ENCODE measurements around the gene CDH4.

Gene CDH4

DNA sequence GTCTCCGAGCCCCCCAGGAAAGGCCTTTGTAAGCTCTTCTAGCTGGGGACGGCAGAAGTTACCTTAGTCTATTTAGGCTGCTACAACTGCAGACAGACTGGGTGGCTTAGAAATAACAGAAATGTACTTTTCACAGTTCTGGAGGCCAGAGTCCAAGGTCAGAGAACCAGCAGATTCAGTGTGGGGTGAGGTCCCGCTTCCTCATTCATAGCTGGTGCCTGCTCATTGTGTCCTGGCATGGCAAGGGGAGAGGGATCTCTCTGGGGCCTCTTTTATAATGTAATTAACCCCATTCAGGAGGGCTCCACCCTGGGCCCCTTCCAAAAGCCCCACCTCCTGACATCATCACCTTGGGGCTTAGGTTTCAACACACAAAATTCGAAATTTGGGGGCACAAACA, 315.1 kb downstream of the CDH4 start:
- no peak for DNase-seq

- DNase-seq, result no peak
Measured at GRCh38 chr20:61569825-61570224, 317.8 kb downstream of the CDH4 start.

DNA sequence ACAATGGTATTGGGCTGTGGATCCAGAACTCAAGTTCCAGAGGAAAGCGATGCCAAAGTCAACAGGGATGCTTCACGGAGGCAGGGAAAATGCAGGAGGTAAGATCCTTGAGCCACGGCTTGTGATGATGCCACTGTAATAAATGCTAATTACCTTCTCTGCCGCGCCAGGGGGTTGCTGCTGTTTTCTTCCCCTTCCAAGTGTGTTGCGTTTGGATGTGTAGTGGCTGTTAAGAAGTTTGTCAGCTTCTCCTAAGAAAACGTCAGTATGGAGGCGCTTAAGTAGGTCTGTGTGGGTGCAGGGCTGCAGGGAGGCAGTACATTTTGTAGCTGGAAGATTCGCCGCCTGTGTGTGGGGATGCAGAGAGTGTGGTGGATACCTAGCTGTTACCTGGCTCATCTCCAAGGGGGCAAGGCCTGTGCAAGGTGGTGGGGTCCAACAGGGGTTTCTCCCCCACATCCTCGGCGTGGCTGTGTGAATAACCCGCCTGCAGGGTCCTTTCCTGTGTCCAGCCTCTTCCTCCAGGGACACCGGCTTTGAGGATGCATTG, 318.7 kb downstream of the CDH4 start:
- no peak for DNase-seq

DNA sequence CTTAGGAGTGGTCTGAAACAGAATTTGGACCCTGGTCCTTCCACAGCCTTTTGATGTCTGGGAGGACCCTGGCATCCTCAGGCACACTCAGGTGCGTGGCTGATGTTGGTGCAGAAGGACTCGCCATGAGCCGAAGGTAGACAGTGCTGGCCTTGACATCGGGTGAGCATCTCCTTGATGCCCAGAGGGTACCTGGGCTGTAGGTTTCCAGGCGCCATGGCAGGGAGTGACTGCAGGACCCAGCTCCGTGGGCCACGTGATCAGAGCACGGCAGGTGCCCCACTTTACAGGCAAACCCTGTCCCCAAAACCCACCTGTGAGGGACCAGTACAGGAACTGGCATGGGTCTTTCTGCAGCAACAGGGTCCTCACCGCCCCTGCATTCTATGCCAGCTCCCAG, 319.2 kb downstream of the CDH4 start:
- no peak for DNase-seq

- DNase-seq, result no peak
Measured at GRCh38 chr20:61571916-61572711, 320.1 kb downstream of the CDH4 start.

GRCh38 chr20:61572789-61573188, 320.7 kb downstream of the CDH4 start:
- no peak for DNase-seq

DNA sequence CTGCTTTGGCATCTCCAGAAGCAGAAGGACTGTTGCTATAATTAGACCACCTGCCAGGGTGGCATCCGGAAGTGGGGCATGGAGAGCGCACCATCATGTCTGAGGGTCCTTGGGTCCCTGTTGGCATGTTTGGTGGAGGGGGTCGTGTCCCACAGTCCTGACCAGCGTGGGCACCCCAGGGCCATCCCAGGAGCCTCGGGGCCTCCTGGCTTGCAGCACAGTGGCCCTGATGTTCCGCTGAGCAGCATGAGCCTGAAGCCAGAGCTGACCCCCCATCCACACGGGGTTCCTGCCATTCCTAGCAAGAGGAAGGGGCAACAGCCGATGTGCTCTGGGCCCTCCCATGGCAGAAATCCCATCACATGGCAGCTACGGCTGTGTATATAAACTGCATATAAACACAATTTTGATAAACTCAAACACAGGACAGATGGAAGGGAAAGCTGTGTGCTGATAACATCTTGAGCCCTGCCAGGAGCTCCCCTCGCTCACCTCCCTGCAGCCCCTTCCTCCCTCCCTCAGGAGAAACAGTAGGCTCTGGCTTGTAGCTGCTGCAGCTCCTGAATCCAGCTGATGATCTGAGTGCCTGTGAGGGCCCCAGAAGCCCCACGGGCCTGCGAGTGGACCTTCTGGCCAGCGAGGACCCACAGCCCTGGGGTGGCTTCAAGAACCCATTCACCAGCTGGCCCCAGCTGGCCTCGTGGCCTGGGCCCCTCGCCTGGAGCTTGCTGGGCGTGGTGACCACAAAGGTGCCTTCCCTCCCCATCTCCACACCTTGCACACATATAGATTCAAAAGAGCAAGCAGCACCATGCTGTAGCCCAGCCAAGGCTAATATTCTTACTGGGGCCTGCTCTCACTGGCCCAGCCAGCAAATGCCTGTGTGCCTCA, 321.6 kb downstream of the CDH4 start:
- no peak for DNase-seq

DNA sequence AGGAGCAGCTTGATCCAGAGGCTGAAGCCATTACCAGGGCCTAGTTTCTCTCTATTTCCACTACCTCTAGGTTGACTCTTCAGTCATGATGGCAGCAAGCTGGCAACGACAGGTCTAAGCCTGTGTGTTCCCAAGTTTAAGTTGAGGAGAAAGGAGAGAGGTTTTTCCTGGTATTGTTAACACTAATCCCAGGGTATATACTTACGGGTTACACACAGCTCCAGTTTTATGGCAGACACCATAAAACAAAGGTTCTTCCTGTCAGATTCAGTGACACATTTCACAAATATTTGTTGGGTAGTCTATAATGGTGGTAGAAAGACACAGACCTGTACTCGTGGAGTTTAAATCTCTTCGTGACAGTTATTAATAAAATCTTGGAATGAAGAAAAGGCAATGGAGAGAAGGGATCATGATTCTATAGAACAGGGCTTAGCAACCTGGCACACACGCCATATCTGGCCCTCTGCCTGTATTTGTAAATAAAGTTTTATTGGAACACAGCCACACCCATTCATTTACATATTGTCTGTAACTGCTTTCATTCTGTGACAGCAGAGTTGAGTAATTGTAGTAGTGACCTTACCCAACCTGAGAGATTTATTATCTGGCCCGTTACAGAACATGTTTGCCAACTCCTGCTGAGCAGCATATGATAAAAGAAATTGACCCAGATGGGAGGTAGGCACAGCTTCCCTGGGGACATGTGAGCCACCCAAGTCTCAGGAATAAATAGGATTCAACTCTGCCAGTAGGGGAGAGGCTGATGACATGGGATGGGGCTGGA, 323.3 kb downstream of the CDH4 start:
- DNase-seq, result no peak

DNA sequence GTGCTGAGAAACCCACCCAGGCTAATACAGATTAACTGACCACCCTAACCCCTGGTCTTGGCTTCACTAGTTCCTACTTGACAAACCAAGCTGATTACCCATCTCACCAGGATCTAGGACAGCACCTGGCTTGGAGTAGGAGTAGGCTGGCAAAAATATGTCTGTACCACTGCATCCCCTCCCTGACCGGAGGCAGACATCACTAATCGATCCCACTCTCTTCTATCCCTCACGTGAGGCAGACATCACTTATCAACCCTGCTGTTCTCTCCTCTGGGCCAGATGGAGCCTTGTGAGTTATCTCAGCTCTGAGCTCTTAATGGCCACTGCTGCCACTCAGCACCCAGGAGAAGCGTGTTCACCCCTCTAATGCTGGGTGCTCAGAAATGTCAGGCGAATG, 324.3 kb downstream of the CDH4 start:
- DNase-seq, result no peak

GRCh38 chr20:61577065-61577464, 325.0 kb downstream of the CDH4 start:
- DNase-seq, result no peak

GRCh38 chr20:61579908-61580307, 327.8 kb downstream of the CDH4 start:
- no peak for DNase-seq

DNA sequence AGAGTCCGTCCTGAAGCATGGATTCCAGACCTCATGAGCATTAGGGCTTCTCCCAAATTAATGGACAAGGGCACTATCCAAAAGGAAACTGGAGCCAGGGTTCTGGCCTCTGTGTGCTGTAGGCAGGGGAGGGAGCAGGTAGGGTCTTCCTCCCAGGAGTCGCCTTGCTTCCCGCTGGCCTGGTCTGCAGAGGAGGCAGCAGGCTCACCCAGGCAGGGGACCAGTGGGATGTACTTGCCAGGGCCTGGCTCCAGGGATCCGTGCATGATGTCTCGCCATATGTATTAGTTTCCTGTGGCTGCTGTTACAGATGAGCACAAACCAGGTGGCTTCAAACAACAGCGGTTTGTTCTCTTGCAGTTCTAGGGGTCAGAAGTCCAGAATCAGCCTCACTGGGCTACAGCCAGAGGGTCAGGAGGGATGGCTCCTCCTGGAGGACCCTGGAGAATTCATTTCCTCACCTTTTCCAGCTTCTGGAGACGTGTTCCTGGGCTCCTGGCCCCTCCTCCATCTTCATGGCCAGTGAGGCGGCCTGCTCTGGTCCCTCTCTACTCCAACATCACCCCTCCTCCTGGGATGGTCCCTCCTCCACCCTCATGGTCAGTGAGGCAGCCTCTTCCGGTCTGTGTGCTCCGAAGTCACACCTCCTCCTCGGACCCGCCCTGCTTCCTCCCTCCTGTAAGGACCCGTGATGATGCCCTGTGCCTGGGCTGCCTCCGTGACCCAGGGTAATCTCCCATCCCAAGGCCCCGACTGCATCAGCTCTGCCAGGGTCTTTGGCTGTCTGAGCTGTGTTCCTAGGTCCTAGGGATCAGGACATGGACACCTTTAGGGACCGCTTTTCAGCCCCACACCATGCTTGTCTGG, 329.1 kb downstream of the CDH4 start:
- DNase-seq, result no peak

DNA sequence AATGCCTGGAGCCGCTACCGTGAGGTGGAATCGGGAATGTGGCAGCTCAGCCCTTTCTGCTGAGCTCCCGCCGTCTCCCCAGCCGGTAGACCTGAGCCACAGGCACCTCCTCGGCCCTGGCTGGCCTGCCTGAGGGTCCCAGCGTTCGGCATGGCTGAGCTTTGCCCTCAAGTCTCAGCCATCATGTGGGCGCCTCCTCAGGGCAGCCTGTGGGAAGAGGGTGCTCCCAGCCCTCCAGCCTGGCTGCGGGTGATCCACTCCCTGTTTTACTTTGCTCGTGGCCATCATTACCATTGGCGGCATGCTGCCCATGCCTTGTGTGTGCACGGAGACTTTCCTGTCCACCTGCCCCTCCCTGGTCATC, 329.7 kb downstream of the CDH4 start:
- DNase-seq, result no peak

GRCh38 chr20:61582196-61582923, 330.3 kb downstream of the CDH4 start:
- no peak for DNase-seq

DNA sequence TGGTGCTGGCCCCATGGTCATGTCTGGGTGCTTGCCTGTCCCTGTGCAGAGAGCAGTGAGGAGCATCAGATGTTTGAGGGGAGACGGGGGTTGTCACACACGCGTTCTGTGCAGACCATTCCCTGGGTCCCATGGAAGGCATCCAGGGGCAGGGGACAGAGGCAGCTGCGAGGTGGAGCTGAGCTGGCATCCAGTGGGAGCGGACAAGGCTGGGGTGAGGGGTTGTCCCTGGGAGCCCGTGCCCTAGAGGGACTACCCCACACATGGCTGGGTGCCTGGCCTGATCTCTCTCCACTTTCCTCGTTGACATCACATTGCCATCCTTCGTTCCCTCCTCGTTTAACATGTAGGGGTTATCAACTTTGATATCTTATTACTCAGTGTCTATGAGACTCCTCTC, 331.3 kb downstream of the CDH4 start:
- no peak for DNase-seq

DNA sequence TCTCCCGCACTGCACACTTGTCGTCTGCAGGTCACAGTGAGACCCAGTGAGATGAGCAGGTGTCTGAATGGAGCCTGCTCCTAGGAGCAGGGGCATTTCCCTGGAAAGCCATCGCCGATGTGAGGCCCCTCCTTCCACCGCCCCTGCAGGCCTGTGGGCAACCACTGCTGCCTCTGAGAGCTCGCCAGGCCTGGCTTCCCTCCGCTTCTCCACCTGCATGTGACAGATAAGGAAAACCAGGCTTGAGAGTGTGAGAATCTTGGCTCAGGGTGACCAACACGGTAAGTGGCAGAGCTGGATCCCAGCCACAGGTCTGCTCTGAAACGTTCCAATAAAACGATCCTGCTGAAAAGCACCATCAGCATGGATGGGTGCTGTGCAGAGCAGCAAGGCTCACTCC, 332.8 kb downstream of the CDH4 start:
- no peak for DNase-seq

DNA sequence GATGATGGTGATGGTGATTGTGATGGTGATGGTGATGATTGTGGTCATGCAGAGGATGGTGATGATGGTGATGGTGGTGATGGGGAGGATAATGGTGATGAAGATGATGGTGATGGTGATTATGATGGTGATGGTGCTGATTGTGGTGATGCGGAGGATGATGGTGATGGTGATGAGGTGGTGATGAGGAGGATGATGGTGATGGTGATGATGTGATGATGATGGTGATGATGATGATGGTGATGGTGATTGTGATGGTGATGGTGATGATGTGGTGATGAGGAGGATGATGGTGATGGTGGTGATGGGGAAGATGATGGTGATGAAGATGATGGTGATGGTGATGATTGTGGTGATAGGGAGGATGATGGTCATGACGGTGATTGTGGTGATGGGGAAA, 333.7 kb downstream of the CDH4 start:
- no peak for DNase-seq

- DNase-seq, result no peak
Measured at GRCh38 chr20:61587036-61587435, 335.0 kb downstream of the CDH4 start.

DNA sequence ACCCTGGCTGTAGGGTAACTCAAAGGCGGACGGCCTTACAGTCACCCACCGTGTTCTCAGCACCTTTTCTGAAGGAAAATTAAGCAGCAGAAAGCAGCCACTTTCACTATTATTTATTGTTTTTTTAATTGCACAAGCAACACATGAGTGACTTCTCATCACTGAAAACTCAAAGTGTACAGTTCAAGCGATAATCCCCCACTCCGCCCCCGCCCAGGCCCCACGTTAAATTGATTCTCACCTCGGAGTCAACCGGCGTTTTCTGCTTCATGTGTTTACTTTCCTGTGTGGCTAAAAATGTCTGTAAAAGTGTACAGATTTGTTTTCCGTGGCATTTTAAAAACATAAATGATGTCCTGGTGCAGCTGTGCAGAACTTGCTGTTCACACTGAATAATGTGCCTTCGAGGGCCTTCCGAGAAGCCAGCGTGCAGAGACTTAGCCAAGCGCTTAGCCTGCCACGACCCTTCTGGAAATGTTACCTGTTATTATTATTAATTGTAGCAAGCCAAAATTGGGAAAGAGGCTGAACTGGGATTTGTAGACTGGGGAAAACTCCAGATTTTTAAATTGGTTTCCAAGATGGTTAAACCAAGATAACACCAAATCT, 335.7 kb downstream of the CDH4 start:
- DNase-seq, result no peak

DNA sequence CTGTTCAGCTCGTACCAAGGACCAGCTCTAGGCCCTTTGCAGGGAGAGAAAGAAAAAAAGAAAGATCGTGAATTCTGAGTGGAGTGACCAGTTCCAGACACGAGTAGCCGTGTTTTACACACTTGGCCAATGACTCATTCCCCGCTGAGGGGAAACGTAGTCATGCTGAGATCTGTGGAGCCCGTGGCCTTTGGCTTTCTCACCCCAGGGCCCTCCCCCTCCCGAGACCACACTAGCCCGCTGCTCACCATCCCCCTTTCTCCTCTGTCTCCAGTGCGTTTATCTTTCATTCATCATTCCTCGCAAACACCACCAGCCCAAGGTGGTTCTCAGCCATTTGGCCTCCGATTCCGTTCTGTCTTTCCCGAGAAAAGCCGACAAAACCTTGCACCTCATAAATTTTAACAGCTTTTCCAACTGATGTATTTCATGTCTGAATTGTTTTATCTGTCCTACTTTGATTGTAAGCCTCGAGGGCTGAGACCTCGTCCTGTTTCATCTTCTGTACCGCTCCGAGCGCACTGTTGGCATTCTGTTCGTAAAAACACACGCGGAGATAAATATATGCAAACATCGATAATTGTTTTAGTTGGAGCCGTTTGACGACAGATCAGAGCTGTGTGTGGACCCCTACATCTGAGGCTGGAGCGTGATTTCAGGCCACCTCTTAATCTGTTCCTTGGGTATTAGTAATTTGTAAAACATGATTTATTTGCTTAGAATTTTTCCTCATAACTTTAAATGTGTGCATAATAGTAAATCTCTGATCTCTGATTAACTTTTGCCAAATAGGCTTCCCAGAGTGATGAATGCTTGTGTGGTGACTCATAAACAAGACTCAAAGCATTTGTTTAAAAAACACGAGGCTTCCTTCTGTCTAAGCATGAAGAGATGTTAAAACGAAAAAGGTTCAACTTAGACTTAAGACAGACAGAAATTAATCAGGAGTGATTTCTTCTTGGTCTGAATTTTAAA, 336.6 kb downstream of the CDH4 start:
- DNase-seq, result peak; percentile 89
